Metanephros (tissue), 2 donors: ENCODE results near the gene CCNG2. TPM values are rescaled to one million over a fixed set of nuclear protein-coding genes. Genes with fewer than 3 reads are reported as not detected.

Experiments used
- small RNA-seq: library from RNA; depleted of rRNA; stranded (forward); fragments of <200 nt; gene quantifications from one replicate; pipeline ENCODE3, GENCODE V24; 2014; ENCODE audit warnings: low replicate concordance
- total RNA-seq: library from RNA; depleted of rRNA; stranded (reverse); fragments of >200 nt; gene quantifications from one replicate; pipeline ENCODE4 v1.2.3, GENCODE V29; 2014

The CCNG2 gene
- total RNA-seq: 92.9 TPM

GRCh38 chr4:77156912-77157858 is at the start of gene CCNG2:
Gene CCNG2 (plus strand): TSS chr4:77157207. CDS start chr4:77158533, 1,326 bp downstream.

Small RNA genes lying within 50 kb of the gene (small RNA-seq; reads per million reads assigned to genes)
- not detected for gene RNU6-1187P

Other genes starting within 250 kb of the CCNG2 start
- 184 TPM for gene SEPTIN11, start 207.5 kb upstream of the CCNG2 start, total RNA-seq
- gene CCNI, start 81.2 kb upstream of the CCNG2 start, total RNA-seq: 331 TPM